HUES6 (cell line): ENCODE measurements around the gene ARHGEF1.

ENCODE experiments used
- H3K27ac ChIP-seq: 2 replicates; pipeline ENCODE4 v1.7.0; 2013; ENCODE audit warnings: low read depth, mild to moderate bottlenecking, low read length, inconsistent platforms
- H3K27me3 ChIP-seq: 2 replicates; pipeline ENCODE4 v1.6.1; 2013; ENCODE audit warnings: low read length; ENCODE audit not compliant: control insufficient read depth, insufficient read depth
- H3K36me3 ChIP-seq: 2 replicates; pipeline ENCODE4 v1.6.1; 2013; ENCODE audit warnings: low read length; ENCODE audit not compliant: control insufficient read depth, insufficient read depth
- H3K4me1 ChIP-seq: 2 replicates; pipeline ENCODE4 v1.6.1; 2013; ENCODE audit warnings: low read length; ENCODE audit not compliant: control insufficient read depth, insufficient read depth
- H3K4me3 ChIP-seq: 2 replicates; pipeline ENCODE4 v1.5.1; 2013; ENCODE audit warnings: low read depth, low read length
- H3K9ac ChIP-seq: one replicate; pipeline ENCODE4 v1.6.1; 2013; ENCODE audit warnings: mild to moderate bottlenecking, low read length
- H3K9me3 ChIP-seq: 2 replicates; pipeline ENCODE4 v1.6.1; 2013; ENCODE audit warnings: low read depth, low read length; ENCODE audit not compliant: control insufficient read depth, insufficient read depth

Gene ARHGEF1

GRCh38 chr19:41955521-41955920 is 72.5 kb downstream of the ARHGEF1 start:
- no peak overlapping the region for H3K9ac ChIP-seq
- H3K27me3 ChIP-seq, result no peaks in the 10 kb centered on the region
- H3K9me3 ChIP-seq, result no peaks in the 10 kb centered on the region
- H3K36me3 ChIP-seq, result peaks cover 9% of the 10 kb centered on the region; the same call in 1 of the 2 replicates
- H3K27ac ChIP-seq, result no peak overlapping the region
- H3K4me3 ChIP-seq, result no peak overlapping the region
- H3K4me1 ChIP-seq, result peaks cover 16% of the 10 kb centered on the region

GRCh38 chr19:41956621-41957020 is 73.6 kb downstream of the ARHGEF1 start:
- no peak overlapping the region for H3K27ac ChIP-seq
- H3K9ac ChIP-seq, result no peak overlapping the region

More at GRCh38 chr19:41956621-41957020, 73.6 kb downstream of the ARHGEF1 start:
- Histone ChIP-seq H3K27me3 (no peaks in the 10 kb centered on the region), H3K4me3 (no peak overlapping the region), H3K9me3 (no peaks in the 10 kb centered on the region), H3K4me1 (peaks cover 16% of the 10 kb centered on the region), H3K36me3 (peaks cover 9% of the 10 kb centered on the region; the same call in 1 of the 2 replicates)
